ENCODE measurements around the gene ITGB3BP.
"Not testable (repeated sequence)": the region's sequence is repeated elsewhere in the genome, so short reads cannot be mapped to it uniquely, and the experiment has no call there.

The ITGB3BP gene

DNA sequence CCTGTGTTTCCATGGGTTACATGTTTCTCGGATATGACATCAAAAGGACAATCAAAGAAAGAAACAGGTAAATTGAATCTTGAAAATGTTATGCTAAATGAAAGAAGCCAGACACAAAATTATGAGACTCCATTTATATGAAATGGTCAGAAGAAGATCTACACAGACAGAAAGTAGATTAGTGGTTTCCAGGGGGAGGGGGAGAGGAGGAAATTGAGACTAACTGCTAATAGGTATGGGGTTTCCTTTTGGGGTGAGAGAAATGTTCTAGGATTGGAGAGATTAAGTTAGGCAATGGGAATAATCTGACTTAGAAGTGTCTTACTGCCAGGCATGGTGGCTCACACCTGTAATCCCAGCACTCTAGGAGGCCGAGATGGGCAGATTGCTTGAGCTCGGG lies 21.8 kb downstream of the ITGB3BP start:
- no peak for DNase-seq

- DNase-seq, result no peak
Observed at GRCh38 chr1:63498106-63498505, 24.9 kb downstream of the ITGB3BP start.

DNA sequence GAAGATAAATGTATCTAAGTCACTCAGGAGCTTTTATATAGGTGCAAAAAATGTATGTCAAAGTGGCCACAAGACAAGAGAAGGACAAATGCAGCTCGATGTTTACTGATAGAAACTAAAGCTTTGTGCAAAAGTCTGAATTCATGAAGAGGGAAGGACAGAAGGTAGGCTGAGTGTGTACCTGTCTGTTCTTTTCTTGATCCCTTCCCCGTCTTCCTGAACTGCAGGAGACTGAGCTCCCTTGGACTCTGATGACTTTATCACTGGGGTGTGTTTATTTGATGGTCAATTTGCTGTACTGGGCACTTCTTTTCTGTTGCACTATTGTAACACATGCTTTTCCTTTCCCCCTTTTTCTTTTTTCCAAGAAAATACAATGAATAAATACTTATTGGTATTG lies 25.4 kb downstream of the ITGB3BP start:
- no peak for DNase-seq

- DNase-seq, result no peak
Observed at GRCh38 chr1:63487336-63488065, 35.5 kb downstream of the ITGB3BP start.

DNA sequence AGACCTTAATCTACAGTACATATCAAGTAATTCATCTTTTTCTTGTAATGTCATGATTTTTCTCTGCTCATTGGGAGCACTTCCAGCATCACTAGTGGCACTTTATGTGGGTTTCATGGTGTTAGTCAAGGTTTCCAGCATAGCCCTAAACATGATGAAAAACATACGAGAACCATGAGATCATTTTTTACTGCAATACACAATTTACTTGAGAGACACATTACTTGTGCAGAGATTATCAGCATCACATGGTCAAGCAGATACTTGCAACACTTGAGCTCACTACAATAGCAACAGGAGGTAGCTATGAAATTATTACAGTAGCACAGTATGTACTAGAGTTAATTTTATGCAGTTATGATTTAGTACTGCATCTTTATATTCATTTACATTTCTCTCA lies 36.4 kb downstream of the ITGB3BP start:
- no peak for DNase-seq

DNA sequence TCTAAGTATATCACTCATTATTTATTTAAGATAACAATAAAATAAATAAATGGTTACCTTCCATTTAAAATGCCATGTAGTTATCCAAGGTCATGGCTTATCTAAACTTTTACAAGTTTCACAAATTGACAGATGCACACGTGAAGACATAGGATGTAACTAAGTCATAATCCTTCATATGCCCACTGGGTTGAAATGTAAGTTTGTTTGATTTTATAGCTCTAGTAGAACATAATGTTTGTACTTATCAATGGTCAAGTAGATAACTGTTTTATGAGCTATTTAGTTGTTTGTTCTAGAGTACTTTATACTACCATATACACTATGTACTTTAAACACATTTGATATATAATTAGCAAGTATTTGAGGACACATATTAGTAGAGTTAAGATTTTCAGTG lies 43.0 kb downstream of the ITGB3BP start:
- no peak for DNase-seq

GRCh38 chr1:63475761-63476160 lies 47.3 kb downstream of the ITGB3BP start:
- no peak for DNase-seq

GRCh38 chr1:63468683-63469082 lies 54.3 kb downstream of the ITGB3BP start:
- DNase-seq, result not testable (repeated sequence)

- no peak for DNase-seq
Observed at GRCh38 chr1:63466759-63467158, 56.3 kb downstream of the ITGB3BP start.

GRCh38 chr1:63466181-63466580 lies 56.8 kb downstream of the ITGB3BP start:
- DNase-seq, result no peak

- no peak for DNase-seq
Observed at GRCh38 chr1:63463248-63463647, 59.8 kb downstream of the ITGB3BP start.

- DNase-seq, result no peak
Observed at GRCh38 chr1:63461661-63462230, 61.3 kb downstream of the ITGB3BP start.

GRCh38 chr1:63458750-63459149 lies 64.3 kb downstream of the ITGB3BP start:
- no peak for DNase-seq

GRCh38 chr1:63454269-63454668 lies 68.8 kb downstream of the ITGB3BP start:
- DNase-seq, result no peak

DNA sequence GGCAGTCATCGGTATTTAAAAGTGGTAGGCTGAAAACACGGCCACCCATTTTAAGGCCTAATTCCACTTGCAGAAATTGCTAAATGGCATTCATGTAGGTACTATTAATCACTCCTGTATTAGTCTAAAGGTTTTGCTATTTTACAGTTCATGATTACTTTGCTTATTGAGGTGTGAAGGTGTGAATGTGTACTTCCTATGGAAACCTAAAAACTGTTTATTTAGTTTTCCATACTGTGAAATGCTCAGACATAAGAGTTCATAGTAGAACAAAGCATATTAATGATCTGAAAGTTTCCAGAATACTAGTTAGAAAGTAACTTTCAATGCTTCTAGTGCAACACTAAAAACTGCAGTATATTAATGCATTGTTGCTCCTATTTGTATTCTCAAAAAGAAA lies 69.8 kb downstream of the ITGB3BP start:
- no peak for DNase-seq

- DNase-seq, result no peak
Observed at GRCh38 chr1:63450416-63450815, 72.6 kb downstream of the ITGB3BP start.

GRCh38 chr1:63448731-63449246 lies 74.2 kb downstream of the ITGB3BP start:
- DNase-seq, result no peak

- no peak for DNase-seq
Observed at GRCh38 chr1:63442141-63442475, 80.9 kb downstream of the ITGB3BP start.

GRCh38 chr1:63435161-63435560 lies 87.9 kb downstream of the ITGB3BP start:
- no peak for DNase-seq

GRCh38 chr1:63429281-63429680 lies 93.7 kb downstream of the ITGB3BP start:
- DNase-seq, result no peak

DNA sequence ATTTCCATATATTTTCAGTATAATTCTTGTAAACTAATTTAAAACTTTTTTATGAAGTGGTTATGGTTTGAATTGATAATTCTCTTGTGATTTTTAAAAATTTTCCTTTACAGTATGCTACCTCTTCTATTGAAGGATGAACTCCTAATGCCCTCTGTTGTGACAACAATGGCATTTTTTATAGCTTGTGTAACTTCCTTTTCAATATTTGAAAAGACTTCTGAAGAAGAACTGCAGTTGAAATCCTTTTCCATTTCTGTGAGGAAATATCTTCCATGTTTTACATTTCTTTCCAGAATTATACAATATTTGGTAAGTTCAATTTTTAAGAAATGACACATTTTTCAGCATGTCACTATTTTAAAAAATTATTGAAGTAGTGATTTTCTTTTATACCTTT lies 94.2 kb downstream of the ITGB3BP start:
- no peak for DNase-seq

DNA sequence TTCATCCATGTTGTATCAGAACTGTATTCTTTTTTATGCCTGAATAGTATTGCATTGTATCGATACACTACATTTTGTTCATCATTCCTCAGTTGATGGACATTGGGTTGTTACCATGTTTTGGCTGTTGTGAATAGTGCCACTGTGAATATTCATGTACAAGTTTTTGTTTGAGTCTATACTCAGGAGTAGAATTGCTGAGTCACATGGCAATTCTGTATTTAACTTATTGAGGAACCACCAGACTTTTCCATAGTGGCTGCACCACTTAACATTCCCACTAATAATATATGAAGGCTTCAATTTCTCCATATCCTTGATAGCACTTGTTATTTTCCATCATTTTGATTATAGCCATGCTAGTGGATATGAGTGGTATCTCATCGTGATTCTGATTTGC lies 99.4 kb downstream of the ITGB3BP start:
- no peak for DNase-seq

GRCh38 chr1:63420746-63421145 lies 102.3 kb downstream of the ITGB3BP start:
- DNase-seq, result not testable (repeated sequence)

GRCh38 chr1:63418101-63418500 lies 104.9 kb downstream of the ITGB3BP start:
- no peak for DNase-seq

All from NCI-H774 (cell line).